Measurements from ENCODE around the gene OR2S2.
A peak's percentile ranks its signal among the peaks of the same experiment; 100 is the strongest.
"Not testable (repeated sequence)": the region's sequence is repeated elsewhere in the genome, so short reads cannot be mapped to it uniquely, and the experiment has no call there.

Gene OR2S2

GRCh38 chr9:35960039-35960655, 2.2 kb upstream of the OR2S2 start:
- DNase-seq, result no peak

- DNase-seq, result no peak
Measured at GRCh38 chr9:35956651-35957050, 1.3 kb downstream of the OR2S2 start.

- no peak for DNase-seq
Measured at GRCh38 chr9:35954942-35955546, 2.9 kb downstream of the OR2S2 start.

- DNase-seq, result no peak
Measured at GRCh38 chr9:35952526-35953191, 5.3 kb downstream of the OR2S2 start.

- DNase-seq, result no peak
Measured at GRCh38 chr9:35951736-35952135, 6.2 kb downstream of the OR2S2 start.

- no peak for DNase-seq
Measured at GRCh38 chr9:35948901-35949318, 9.0 kb downstream of the OR2S2 start.

GRCh38 chr9:35948451-35948850, 9.5 kb downstream of the OR2S2 start:
- DNase-seq, result no peak

GRCh38 chr9:35945341-35946018, 12.5 kb downstream of the OR2S2 start:
- peak; percentile 77 for DNase-seq

- DNase-seq, result no peak
Measured at GRCh38 chr9:35944841-35945240, 13.1 kb downstream of the OR2S2 start.

GRCh38 chr9:35944173-35944572, 13.8 kb downstream of the OR2S2 start:
- no peak for DNase-seq

- DNase-seq, result no peak
Measured at GRCh38 chr9:35942286-35942685, 15.7 kb downstream of the OR2S2 start.

- DNase-seq, result no peak
Measured at GRCh38 chr9:35940458-35941407, 17.2 kb downstream of the OR2S2 start.

GRCh38 chr9:35939679-35940250, 18.2 kb downstream of the OR2S2 start:
- DNase-seq, result no peak

- no peak for DNase-seq
Measured at GRCh38 chr9:35938474-35939356, 19.2 kb downstream of the OR2S2 start.

GRCh38 chr9:35937227-35937626, 20.7 kb downstream of the OR2S2 start:
- DNase-seq, result no peak

- no peak for DNase-seq
Measured at GRCh38 chr9:35935755-35936509, 22.0 kb downstream of the OR2S2 start.

GRCh38 chr9:35935261-35935660, 22.7 kb downstream of the OR2S2 start:
- DNase-seq, result no peak

- DNase-seq, result not testable (repeated sequence)
Measured at GRCh38 chr9:35934069-35934468, 23.9 kb downstream of the OR2S2 start.

- no peak for DNase-seq
Measured at GRCh38 chr9:35933550-35934067, 24.3 kb downstream of the OR2S2 start.

- DNase-seq, result no peak
Measured at GRCh38 chr9:35932735-35933134, 25.2 kb downstream of the OR2S2 start.
